ENCODE results near the gene SORL1.

SORL1 gene

DNA sequence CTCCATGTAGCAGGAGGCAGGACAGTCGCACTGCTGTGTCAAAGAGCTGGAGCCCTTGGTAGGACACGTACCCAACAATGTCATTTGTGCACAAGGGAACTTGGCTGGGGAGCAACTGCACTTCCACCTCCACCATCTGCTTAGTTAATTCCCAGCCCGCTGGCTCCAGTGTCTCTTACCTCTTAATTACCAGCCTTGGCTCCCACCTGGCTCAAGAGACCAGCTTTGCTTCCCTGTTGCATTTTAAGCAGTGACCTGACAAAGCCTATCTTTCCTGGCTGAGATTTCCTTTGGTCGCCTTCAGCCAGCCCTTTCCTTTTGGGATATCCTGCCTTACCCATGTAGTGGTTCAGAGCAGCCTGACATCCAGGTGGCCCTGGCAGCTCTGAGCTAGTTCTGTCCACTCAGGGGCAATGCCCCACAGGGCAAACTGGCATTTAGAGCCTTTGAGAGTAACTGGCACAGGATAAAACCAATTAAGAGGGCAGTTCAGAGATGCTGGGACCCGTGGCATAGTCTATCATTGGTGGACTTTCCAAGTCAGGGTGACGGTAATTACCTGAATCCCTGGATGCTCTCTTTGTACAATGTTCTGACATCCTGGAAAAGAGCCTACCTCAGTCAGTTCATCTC, 213.2 kb downstream of the SORL1 start:
- DNase-seq = no peak

DNA sequence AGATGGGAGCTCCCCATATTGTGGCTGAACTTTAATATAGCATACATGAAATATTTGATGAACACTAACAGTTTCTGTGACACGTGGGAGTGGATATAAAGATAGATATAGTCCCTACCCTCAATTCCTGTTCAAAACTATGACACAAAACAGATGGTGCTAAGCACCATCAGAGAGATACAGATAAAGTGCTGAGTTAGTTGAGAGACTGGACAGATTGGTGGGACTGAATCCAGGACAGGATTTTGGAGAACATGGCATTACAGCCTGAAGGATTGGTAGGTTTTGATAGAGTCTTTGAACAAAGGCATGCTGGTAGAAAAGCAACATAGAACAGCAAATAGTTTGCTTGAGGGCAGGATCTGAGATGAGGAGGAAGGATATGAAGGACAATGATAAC, 215.7 kb downstream of the SORL1 start:
- DNase-seq = no peak

DNA sequence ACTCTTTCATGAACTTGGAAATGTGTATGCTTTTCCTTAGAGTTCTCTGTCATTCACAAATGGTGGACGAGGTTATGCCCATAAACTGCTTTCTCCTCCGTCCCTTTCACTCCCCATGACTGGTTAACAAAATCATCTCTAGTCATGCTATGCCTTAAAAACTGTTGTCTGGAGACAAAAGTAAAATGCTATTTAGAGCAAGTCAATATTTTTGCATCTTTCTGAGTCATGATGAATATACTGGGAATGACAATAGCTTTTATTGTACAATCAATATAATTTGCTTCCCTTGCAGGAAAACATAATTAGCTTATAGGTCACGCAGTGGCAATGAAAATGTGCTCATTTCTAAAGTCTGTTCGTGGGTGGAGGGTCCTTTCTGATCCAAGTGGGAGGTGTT, 217.3 kb downstream of the SORL1 start:
- DNase-seq = no peak

DNA sequence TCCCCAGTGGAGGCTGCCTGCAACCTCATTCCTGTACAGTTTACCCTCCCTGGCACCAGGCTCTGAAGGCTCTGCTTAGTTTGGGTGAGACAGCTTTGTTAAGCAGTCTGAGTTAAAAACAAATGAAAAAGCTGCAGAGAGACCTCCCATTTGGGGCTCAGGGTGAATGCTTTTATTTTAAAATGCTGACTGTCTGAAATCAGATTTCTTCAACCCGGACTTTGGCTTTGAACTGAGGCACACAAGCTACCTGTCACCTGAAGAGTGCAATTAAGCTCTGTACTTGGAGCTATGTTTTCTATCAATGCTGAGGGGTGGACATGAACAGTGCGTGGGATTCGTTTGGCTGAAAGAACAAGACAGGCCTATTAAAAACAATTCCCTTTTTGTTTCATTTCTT, 218.2 kb downstream of the SORL1 start:
- DNase-seq = no peak

DNA sequence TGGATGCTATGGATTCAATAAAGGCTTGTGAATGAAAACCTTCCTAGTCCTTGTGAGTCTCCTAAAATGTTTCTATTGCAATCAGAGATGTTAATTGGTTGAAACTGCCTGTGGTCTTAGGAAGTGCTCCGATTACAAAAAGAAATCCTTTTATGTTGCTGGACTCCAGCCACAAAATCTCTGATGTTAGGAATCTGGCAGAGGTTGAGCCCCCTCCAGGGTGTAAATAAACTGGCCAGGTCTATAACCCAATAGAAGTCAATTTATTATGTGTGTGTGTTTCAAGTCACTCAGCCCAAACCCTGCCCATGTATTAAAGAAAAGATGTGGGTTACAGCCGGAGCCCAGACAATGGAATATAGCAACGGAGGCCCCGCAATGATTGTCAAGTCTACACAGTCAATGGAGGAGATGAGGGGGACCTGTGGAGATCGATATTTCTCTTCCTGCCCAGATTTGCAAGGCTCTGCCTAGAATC, 218.7 kb downstream of the SORL1 start:
- DNase-seq = no peak

DNA sequence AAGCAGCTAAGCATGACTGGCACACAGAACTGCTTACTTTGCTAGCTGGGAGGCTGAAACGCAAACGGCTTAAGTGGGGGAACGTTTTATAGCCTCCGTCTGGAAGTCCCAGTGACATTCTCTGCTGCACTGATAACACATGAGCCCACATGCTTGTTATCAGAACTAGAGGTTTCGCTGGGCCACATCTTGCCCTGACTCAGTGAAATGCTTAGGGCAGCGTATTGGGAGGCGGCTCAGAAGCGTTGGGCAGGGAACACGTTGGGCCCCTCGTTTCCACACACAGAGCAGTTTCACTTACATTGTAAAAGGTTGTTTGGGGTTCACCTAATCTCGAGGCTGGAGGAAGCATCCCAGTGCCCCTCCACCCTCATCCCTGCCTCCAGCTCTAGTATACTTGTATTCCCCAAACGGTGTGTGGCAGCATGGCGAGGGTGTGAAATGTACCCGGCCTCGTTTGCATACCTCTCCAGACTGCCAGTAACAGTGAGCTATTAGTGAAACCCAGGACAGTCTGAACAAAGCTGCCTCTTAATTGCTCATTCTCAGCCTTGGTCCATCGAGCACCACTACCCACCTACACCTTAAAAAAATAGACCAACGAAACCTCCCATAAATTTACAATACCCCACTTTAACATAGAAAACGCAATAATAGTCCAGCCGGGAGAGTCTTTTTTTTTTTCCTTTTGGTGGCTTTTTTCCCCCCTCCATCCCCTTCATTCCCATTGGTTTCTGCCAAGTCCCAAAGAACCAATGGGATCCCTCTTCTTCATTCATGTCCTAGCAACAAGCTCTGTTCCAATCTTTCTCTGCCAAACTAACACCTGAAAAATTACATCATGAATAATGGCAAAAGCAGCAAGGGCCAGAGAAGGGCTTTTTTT, 219.4 kb downstream of the SORL1 start:
- no peak for DNase-seq

DNA sequence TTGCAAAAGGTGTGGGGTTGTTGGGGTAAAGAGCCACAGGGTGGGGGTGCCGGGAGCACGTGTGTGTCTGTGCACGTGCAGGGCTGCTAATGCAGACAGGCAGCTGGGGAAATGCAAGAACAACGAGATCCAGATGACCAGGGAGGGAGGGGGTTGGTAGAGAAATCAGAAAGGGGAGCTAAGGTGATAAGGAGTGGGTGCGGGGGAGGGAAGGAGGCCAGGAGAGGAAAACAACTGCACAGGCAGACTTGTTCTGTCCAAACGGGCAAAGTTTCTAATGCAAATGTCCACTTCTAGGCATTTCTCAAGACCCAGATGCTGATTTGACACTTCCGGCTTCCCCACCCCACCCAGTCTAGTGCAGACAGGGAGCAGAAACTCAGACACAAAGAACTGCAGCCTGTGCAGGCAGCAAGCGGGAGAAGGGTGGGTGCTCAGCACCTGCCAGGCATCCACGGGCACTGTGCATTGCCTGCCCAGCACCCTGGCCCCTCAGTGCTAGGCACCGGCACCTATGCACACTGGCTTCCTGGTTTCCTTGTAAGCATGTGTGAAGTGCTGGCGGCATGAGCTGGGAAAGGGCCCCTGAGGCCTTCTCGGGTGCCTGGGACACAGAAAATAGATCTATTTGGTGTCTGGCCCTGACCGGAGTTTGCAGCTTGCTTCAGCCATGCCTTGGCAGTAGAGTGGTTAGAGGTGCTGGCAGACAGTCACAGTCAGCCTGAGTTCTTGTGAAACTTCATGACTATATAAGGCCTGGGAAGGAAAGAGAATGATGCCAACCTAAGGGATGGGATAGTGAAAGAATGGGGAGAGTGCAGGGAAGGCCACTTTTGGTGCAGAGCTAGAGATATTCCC, 220.7 kb downstream of the SORL1 start:
- DNase-seq = no peak

DNA sequence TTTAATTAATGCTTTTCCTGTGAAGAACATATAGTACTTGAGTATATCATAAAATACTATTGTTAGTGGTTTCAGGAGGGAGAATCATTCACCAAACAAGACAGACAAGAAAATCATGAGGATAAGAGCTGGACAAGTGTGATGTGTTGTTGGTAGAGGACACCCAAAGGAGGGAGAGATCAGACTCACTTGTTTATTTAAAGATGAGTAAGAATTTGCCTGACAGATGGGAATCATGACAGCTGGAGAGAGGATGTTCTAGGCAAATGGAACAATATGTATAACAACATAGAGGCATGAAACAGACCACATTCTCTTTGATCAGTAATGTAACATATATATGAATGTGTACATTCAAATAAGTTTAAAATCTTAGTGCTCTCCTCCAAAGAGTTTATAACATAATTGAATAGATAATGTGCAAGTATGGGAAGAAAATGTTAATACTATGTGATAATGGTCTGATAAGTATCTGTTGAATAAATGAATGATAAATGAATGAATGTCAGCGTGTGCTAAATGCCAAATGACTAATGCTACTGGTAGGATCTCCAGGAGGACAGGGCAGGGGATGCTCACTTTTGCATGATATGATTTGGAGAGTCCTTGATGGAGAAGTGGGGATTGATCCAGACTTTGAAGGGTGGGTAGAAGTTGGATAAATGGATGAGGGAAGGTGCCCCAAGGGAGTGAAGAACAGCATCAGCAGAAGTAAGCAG, 229.6 kb downstream of the SORL1 start:
- no peak for DNase-seq

Data from stimulated activated naive CD4-positive, alpha-beta T cell treated with Interleukin-2 at 50 U/mL for 16 hours (primary cell).